HepG2 (cell line): ENCODE results near the gene GALR3.

Source experiments
- EZH2 ChIP-seq: conservative IDR thresholded peaks from 2 replicates; pipeline ENCODE4 v1.6.1; 2012; ENCODE audit warnings: mild to moderate bottlenecking, low read depth, low read length, moderate library complexity
- MED8 ChIP-seq: sonication (generic); formaldehyde crosslinking; IDR thresholded peaks from 2 replicates; pipeline ENCODE4 v1.8.1; 2023; ENCODE audit warnings: mild to moderate bottlenecking, missing genetic modification reagents; ENCODE audit not compliant: insufficient replicate concordance
- NFKBIZ ChIP-seq: IDR thresholded peaks from 2 replicates; pipeline ENCODE4 v1.6.1; 2018; ENCODE audit warnings: missing genetic modification reagents, missing compliant biosample characterization
- SRF ChIP-seq: IDR thresholded peaks from 2 replicates; pipeline ENCODE4 v1.6.1; 2011; ENCODE audit warnings: mild to moderate bottlenecking, low read depth, low read length, moderate library complexity
- ZNF292 ChIP-seq: sonication (generic); formaldehyde crosslinking; IDR thresholded peaks from 2 replicates; pipeline ENCODE4 v1.8.1; 2022; ENCODE audit warnings: mild to moderate bottlenecking, low read depth, missing genetic modification reagents, borderline replicate concordance
- TF ChIP-seq, protein P1 (sequence below): sonication (generic); formaldehyde crosslinking; IDR thresholded peaks from 2 replicates; pipeline ENCODE4 v1.5.0; 2020; ENCODE audit warnings: mild to moderate bottlenecking, missing genetic modification reagents, moderate library complexity

DNA sequence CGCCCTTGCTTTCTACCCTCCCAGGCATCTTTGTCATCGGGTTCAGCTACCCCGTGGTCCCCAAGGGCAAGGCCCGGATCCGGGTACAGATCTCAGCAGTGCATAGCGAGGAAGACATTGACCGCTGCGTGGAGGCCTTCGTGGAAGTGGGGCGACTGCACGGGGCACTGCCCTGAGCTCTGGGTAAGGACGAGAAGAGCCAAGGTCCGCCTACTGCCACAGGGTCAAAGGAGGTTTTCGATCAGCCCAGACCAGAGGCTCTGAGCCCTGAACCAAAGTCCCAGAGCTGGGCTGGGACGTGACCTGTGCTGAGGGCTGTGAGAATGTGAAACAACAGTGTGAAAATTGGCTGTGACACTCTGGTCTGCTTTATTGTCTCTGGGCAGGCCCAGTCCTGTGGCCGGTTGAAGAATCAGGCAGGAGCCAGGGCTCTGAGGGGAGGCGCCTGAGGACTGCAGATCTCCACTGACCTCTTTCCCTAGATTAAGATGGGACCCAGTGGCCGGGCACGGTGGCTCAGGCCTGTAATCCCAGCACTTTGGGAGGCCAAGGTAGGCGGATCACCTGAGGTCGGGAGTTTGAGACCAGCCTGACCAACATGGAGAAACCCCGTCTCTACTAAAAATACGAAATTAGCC is 6.5 kb upstream of the GALR3 start:
- TF ChIP-seq, protein P1, sequence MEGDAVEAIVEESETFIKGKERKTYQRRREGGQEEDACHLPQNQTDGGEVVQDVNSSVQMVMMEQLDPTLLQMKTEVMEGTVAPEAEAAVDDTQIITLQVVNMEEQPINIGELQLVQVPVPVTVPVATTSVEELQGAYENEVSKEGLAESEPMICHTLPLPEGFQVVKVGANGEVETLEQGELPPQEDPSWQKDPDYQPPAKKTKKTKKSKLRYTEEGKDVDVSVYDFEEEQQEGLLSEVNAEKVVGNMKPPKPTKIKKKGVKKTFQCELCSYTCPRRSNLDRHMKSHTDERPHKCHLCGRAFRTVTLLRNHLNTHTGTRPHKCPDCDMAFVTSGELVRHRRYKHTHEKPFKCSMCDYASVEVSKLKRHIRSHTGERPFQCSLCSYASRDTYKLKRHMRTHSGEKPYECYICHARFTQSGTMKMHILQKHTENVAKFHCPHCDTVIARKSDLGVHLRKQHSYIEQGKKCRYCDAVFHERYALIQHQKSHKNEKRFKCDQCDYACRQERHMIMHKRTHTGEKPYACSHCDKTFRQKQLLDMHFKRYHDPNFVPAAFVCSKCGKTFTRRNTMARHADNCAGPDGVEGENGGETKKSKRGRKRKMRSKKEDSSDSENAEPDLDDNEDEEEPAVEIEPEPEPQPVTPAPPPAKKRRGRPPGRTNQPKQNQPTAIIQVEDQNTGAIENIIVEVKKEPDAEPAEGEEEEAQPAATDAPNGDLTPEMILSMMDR (CRISPR knock-in tag): no peak
- TF ChIP-seq ZNF292 (CRISPR knock-in tag) (no peak), SRF (no peak), MED8 (no peak), NFKBIZ (CRISPR knock-in tag) (no peak), EZH2 (no peak)
